ENCODE data around the gene MYLK.

The MYLK gene

DNA sequence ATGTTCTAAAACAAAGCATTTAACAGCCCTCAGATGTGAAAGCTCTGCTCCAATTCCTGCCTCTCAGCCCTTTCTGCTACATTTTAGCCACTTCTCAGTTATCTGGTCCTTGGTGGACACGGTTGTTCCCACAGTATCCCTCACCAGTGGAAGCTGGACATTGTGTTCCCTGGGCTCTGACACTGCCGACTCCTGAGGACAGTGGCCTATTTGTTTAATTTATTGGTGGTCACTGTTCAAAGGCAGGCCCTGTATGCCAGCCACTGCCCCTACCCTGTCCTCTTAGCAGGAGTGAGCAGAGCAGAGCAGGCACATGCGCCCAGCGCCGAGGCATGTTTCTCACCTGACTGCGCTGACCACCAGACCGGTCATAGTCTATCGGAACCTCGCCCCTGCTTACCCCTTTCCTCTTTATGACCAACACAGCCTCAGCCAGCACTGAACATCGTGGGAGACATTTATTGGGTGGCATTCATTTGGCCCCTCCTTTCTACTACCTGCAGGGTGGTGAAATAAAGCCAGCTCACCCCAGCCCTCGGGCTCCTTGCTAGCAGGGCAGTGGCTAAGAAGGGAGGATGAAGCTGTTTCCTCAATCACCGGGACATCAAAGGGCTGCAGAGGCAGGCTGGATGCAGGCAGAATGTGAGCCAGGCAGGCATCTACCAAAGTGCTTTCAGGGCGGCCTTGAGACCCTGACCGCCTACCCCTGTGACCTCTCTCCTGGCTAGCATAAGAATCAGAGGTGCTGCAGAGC, 245.0 kb downstream of the MYLK start:
- DNase-seq, result no peak

DNA sequence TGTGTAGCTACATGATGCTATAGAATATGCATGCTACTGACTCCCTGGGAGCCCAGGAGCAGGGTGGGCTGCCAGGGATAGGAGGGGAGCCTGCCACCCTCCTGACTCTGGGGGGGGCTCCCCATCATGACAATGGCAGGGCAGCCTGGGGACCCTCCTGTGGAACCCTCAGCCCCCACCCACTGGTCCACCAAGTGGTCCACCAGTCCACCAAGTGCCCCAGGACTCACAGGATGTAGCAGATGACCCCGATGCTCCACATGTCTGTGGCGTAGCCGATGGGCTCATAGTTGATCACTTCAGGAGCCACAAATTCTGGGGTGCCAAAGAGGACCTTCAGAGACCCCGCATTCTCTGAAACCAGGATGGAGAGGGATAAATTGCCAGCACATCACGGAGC, 246.3 kb downstream of the MYLK start:
- DNase-seq, result no peak

DNA sequence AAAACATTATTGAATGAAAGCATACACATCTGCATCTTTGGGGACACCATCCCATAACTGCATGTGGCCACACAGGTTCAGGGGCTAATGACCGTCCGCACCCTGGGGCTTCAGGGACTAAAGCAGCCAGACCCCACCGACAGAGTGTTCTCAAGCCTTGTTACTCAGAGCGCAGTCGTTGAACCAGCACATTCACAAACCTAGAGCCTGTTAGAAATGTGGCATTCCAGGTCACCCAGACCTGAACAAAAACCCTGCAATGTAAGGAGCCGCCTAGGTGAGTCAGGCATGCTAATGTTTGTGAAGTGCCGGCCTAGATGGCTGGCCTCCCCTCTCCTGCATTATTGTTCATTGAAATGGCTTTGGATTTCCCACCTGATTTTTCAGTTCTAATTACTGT, 247.0 kb downstream of the MYLK start:
- no peak for DNase-seq

DNA sequence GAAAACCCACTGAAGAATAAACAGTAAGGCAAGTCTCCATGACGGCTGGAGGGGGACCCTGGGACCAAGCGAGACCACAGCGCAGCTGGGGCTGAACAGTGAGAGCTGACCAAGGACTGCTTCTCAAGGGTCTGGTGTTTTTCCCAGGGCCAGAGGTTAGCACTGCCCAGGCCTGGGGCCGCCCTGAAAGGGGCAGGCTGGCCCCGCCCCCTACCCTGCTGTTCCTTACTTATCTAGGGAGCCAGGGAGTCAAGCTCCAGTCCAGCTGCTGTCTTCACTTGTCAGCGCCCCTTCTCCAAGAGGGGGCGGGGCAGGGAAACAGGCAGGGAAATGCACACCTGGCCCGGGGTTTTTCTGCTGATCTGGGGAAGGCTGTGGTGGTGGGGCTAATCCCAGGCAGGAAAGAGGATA, 247.7 kb downstream of the MYLK start:
- no peak for DNase-seq

DNA sequence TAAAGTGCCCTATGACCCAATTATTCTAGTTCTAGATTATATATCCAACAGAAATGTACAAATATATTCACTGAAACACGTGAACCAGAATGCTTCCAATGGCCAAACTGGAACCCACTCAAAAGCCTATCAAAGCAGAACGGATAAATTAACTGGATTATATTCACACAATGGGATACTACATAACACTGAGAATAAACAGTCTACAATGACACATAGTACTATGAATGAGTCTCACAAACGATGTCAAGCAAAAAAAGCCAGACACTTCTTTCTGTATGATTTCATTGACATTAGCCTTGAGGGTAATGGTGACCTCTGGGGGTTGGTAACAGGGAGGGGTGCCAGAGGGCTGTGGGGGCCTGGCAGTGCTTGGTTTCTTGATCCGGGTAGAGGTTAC, 248.4 kb downstream of the MYLK start:
- no peak for DNase-seq

DNA sequence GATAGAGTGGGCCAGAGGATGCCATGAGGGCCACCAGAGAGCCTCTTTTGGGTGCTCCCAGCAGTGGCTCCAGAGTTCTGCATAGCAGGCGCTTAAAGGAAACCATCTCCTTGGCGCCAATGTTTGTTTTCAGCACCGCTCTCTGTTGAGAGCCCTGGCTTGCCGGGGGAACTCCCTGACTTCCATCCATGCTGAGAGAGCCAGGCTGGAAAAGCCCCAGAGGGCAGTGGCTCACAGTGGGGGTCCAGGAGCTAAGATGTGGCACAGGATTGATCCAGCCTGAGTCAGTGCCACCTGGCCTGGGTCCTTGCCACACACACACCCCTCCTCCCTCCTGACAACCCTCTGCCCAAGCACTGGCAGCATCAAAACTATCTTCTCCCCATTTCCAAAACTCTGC, 248.9 kb downstream of the MYLK start:
- no peak for DNase-seq

DNA sequence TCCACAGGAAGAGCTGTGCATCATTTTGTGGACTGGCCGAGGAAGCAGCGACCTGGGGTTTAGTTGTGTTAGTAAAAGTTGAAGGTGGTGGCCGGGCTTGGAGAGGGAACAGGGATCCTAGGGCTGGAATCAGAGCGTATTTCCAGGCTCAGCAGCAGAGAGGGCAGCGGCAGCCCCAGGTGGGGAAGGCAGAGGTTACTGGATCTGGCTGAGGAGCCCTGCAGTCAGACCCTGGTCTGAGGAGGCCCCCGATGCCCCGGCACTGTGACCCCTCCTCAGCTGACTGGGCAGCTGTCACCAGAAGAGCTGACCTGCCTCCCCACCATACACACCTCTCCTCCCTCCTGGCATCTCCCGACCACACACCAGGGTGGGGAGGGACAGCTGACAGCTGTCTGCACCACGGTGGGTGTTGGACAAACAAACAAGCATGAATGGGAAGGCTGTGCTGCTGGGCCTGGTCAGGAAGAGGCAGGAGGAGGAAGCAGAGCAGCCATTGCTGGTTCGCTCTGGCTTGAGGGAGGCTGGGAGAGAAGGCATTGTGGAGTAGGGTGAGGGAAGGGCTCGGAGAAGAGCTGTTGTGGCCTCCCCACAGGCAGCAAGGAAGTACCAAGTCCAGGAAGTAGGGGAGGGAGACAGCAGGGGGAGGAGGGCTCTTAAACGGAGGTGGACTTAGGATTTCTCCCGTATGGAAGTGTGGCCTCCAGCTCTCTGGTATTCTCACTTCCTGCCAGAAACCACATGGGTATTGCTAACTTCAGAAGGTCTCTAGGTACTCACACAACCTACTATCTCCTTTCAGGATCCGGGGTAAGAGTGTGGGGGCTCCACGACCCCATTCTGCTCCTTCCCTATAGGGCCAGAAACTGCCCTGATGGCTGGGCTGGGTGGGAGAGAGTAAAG, 249.7 kb downstream of the MYLK start:
- DNase-seq, result no peak

DNA sequence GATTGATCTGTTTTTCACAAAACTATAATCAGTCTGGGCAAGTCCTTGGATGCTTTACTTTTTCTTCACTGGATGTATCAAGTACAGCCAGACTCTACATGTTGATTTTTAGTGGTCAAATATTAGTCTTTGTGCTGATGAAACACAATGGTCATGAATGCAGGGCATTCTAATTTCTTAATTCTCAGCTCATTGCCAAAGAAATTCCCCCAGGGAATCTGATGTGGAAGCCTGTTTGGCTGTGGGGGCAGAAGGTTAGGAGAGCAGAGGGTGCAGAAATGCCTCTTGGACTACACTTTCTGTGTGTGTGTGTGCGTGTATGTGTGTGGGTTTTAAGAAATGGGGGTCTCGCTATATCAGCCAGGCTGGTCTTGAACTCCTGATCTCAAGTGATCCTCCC, 250.6 kb downstream of the MYLK start:
- no peak for DNase-seq

DNA sequence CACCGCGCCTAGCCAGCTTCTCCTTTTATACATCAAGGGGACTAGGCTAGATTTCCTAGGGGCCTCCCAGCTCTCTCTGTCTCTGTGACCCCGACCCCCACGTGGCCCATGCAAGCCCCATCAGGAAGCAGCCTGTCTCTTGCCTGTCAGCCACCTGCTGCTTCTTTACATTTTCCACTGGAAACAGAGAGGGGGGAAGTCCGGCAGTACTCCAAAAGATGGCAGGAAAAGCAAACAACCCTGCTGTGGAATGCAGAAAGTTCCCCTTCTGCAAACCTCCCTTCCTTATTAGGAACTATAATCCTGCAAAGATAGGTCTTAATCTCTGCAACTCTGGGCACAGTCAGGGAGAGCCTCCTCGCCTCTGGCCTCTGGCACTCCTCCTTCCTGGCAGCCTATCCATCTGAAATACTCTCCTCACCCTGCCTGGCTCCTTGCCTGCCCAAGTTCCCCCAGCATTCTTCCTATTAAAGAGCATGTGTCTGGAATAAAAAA, 251.9 kb downstream of the MYLK start:
- DNase-seq, result no peak

DNA sequence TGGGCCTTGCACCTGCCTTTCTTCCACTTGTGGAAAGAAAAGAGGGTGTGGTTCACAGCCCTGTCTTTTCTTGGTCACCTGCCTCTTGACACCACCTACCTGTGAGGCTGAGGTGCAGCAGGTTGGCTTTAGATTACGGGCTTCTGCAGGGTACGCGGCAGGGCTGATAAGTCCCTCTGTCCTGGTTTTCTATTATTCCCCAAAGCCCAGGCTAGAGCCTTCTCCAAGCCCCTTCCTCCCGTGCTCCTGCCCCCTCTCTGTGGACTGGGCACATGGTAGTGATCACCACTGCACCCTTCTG, 254.4 kb downstream of the MYLK start:
- DNase-seq, result no peak

DNA sequence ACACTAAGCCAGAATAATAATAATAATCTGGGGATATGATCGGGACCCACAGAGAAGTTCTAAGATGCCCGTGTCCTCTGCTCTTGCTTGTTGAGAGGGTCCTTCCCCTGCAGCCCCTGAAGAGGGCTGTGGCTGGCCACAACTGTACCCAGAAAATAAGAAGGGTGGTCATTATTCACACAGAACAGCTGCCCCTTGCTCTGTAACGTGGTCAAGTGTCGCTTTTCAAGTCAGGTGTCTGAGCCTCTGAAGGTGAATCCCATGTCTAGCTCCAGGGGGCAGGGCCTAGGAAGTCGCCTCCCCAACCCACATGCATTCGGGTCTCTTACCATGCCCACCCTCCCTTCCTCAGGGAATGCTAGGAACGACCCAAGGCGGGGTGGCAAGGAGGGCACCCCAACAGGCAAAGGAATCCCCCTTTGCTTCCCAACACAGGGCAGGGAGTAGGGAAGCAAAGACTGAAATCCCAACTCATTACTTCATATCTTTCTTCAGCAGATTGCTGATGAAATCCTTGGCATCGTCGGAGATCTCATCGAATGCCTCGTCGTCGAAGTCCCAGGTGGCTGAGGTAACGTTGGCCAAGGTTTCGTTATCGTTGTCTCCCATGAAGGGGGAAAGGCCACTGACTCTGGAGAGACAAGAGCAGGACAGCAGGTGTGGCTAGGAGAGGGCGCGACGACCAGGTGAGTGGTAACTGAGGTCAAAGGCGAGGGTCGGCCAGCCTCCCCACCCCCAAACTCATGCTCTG, 255.0 kb downstream of the MYLK start:
- DNase-seq, result no peak

DNA sequence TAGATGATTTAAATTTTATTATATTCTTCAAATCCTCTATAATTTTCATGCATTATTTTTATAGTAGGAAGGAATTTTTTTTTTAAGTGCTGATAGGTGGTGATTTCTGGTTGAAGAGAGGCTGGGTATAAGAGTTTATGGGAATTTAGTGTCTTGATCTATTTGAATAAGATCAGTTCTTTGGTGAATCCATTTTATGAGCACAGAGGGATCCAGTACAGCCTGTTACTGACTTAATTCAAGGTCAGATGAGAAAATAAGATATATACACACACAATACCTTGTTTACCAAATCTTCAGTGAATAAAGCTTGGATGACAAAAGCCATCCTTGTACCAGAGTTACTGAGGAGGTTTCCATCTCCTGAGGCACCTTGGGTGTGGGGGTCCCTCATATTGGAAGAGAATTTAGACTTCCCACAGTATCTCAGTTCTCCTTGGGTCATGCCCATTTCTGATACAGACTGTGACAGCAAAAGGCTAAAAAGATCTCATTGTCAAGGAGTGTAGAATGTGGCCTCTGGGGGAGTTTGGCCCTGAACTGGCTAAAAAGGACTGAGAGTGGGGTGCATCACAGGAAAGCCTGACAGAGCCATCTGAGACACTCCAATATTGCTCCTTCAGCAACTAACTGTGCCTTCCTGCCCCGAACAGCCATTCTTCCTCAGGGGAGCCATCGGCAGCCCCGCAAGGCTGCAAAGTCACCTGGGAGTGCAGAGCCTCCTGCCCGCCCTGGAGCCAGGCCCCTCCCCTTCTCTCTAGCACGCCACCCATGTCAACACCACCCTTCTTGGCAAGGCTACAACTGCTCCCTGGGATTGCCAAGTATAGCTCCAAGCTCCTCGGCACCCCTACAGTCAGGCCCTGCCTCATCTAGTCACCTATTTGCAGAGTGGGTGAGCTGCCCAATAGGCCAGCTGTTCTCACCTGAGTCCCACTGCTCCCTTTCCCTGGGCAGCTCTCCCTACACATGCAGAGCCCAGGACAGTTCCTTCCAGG, 256.2 kb downstream of the MYLK start:
- DNase-seq, result no peak

DNA sequence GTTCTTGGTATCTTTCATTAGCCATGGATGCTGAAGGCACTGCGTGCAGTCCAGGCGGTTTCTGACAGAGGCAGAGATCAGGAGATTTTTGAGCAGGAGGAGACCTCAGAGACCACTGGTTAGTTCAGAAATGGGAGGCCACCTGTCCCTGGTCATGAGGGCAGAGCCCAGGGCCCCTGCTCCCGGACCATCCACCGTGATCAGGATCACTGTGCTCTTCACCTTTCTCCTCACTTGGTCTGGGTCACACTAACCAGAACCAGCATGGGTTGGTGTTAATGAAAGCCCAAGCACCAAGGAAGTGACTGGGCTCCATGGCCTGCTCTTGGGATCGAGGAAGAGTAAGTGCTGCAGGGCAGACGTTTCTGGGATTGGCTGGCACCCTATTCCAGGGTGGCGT, 257.3 kb downstream of the MYLK start:
- no peak for DNase-seq

DNA sequence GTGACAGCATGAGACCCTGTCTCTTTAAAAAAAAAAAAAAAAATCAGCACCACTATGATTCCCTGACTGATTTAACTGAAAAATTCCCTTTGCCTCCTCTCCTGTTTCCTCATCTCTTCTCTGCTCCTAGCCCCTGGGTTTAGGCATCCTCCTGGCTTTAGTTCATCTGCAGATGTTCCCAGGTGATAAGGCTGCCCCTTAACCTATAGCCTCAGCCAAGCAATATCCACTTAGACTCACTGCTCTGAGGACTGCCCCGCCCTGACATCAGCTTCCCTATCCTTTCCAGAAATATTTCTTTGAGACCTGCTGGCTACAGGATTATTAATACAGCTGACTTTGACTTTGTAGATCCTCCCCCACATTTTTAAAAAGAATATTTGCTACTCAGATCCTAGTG, 259.8 kb downstream of the MYLK start:
- DNase-seq, result no peak

DNA sequence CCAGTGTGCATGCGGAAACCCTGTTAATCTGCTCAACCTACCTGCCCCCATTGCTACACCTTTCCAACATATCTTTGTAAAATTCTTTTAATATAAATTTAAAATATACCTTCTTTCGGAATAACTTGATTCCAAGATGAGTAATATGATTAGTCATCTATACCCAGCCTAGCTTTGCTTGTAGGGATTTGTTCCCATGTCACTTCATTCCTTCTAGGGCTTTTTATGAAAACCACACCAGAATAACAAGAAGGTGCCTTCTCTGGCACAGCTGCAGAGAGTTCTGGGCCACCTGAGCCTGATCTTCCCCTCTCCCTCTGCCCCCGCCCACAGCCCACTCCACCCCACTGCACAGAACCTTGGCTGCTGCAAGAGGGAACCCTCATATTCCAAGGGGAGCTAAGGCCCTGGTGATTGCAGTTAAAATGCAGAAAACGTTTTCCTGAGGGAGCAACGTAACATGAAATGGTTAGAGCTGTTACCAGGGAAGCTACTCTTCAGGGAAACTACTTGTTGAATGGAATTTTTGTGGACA, 260.7 kb downstream of the MYLK start:
- no peak for DNase-seq

DNA sequence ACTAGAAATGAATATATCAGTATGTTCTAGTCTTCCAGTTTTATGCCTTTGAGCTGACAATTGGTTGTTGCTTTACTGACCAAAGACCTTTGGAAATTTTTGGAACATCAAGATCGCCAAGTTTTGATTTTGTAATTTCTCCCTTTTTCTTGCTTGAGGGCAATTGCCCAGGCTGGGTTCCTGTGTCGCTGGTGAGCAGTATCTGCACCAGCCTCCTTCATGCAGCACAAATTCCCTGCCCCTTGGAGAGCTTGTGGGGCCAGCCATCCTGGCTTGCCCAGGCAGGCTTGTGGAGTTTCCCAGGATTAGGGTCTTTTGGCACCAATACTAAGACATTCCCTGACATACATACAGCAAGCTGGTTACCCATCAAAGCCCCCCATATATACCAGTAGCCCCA, 261.4 kb downstream of the MYLK start:
- no peak for DNase-seq

DNA sequence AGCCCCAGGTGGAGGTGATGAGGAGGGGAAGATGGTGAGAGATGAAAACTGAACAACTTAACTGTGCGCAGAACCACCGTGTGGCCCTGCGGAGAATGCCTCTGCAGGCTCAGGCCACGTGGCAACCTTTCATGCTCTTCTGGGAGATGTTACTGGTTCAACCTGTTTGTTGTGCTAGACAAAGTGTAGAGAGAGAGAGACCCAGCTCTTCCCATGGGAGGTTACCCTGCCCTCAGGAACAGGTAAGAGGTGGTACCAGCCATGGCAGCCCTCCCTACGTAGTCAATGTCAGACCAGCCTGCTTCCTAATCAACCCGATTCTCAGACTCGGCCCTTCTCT, 262.3 kb downstream of the MYLK start:
- no peak for DNase-seq

DNA sequence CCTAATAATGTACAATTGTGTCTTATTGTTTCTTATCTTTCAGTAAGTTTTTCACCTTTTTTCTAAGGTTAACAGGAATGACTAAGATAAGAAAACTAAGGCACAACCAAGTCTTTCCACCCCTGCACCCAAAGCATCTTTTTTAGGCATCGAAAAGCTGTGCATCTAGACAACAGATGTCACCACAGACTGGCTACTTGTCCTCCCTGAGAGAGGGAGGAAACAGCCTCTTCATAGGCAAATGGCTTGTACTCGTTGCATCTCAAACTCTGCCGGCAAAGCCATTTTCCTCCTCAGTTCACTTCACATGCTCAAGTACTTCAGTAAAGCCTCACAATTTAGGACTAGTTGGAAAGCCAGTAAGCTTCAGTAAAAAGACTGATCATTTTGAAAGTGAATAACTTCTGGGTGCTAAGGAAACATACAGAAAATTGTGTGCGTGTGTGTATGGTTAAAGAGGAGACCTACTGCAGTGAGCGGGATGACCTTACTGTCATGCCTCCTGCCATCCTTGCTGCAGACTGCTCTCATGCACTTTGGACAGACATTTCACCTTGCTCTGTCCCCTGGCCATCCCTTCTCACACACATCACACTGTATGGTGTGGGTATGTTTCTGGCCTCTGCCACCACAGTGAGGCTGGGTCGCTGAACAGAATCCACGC, 262.8 kb downstream of the MYLK start:
- DNase-seq, result no peak

DNA sequence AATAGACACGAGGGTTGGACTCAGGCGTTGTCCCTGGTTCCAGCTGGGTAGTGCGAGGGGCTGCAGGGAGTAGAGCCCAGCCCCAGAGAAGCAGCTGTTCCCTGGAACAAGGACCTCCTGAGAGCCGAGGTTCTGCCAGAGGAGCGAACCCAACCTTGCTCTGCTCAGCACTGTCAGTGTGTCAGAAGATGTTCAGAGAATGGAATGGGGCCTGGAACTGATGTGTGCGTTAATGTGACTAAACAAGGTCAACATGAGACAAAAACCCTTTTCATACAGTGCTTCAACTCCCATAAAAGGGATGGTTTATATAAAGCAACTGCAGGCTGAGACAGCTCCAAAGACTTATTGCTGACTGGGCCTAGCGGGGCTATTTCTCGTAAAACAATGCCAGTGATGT, 263.8 kb downstream of the MYLK start:
- no peak for DNase-seq

DNA sequence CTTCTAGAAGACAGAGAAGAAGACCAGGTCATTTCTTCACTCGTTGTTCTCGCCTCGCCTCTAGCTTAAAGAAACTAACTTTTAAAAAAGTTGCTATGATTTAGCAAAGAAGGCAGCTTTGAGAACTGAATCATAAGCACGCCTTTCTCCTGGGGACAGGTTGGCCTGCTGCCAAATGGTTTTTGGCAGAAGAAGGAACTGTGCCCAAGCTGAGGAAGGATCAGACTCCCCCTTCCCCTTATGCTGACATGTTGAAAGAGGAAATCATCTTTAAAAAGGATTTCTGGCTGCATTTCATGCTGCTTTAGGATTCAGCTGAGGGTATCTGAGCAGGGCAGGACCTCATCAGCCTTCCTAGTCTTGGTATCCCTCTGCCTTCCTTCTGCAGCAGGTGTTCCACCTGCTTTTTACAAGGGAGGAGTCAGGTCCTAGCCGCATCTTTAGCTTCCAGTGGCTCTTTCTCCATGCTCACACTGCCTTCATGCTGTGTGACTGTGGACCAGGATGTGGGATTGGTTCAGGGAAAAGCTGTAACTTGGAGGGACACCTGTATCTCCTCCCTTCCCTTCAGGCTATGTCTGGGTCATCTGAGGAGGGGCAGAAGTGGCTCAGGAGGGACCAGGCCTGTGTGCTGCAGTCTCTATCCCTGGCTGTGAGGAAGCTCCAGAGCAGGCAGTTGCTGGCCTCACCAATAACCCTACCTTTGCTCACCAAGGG, 265.2 kb downstream of the MYLK start:
- peak; percentile 62 for DNase-seq

Measured in CD4-positive, alpha-beta T cell treated with Interleukin-15 for 1 hour (primary cell).